WI38 (cell line): ENCODE measurements around the gene ZNF148.

Experiments
- H3K4me3 ChIP-seq: 2 replicates; pipeline ENCODE4 v1.5.1; 2011; ENCODE audit warnings: low read depth, mild to moderate bottlenecking, control low read depth, low read length
- TF ChIP-seq, protein P1 (sequence below): IDR thresholded peaks from 2 replicates; pipeline ENCODE4 v1.5.1; 2012; ENCODE audit warnings: low read depth, mild to moderate bottlenecking, control low read depth, low read length

The ZNF148 gene

DNA sequence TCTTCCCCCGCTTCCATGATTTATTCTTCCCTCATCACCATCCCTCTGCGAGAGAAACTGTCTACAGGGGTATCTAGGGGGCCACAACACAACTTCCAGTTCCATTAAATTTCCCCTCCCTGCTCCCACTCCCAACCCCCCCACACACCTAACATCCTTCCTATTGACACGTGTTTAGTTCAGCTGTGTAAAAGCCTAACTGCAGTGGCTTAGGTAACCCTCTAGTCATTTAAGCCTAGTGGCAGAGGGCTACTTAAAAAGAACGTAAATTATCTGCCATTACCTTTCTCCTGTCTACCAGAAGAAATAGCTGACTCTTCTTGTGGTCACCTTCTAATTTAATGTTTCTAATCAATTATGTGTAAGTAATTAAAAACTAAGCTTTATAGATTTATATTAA lies 56.3 kb downstream of the ZNF148 start:
- TF ChIP-seq, protein P1, sequence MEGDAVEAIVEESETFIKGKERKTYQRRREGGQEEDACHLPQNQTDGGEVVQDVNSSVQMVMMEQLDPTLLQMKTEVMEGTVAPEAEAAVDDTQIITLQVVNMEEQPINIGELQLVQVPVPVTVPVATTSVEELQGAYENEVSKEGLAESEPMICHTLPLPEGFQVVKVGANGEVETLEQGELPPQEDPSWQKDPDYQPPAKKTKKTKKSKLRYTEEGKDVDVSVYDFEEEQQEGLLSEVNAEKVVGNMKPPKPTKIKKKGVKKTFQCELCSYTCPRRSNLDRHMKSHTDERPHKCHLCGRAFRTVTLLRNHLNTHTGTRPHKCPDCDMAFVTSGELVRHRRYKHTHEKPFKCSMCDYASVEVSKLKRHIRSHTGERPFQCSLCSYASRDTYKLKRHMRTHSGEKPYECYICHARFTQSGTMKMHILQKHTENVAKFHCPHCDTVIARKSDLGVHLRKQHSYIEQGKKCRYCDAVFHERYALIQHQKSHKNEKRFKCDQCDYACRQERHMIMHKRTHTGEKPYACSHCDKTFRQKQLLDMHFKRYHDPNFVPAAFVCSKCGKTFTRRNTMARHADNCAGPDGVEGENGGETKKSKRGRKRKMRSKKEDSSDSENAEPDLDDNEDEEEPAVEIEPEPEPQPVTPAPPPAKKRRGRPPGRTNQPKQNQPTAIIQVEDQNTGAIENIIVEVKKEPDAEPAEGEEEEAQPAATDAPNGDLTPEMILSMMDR = no peak
- H3K4me3 ChIP-seq = no peak overlapping the region

- TF ChIP-seq, protein P1 = no peak
- H3K4me3 ChIP-seq = no peak overlapping the region
Measured at GRCh38 chr3:125318167-125318865, 56.8 kb downstream of the ZNF148 start.

DNA sequence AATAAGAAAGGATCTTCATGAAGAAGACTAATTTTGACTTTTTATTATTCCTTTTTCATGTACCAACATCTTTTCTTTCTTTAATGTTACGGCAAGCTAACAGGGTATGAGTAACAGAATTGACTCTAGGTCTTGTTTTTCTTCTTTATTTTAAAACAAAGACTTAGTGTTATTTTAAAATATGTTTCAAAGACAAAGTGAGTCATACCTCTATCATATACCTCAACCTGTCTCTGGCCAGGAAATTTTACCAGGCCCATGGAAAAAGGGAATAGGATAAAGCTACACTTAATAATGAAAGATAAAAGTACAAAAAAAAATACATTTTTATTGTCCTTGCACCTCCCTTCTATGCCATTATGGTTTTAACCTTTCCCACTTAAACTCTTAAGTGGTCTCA lies 57.4 kb downstream of the ZNF148 start:
- TF ChIP-seq, protein P1 = no peak
- H3K4me3 ChIP-seq = no peak overlapping the region

DNA sequence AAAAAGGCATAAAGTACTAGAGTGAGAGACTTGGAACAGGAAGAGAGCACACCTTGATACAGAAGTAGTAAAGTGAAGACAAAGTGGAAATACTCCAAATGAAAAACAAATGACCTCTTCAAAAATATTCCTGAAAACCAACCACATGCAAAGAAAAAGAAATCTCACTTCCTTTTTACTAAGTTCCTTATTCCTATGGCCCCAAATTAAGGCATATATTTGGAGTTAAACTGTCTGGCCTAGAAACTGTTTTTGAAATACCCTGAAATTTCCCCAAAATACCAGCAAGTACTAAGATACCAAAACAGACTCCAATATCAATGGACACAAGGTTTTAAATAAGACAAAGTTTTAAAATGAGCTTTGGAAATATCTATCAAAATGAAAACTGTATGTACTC lies 58.2 kb downstream of the ZNF148 start:
- TF ChIP-seq, protein P1 = no peak
- H3K4me3 ChIP-seq = no peak overlapping the region

DNA sequence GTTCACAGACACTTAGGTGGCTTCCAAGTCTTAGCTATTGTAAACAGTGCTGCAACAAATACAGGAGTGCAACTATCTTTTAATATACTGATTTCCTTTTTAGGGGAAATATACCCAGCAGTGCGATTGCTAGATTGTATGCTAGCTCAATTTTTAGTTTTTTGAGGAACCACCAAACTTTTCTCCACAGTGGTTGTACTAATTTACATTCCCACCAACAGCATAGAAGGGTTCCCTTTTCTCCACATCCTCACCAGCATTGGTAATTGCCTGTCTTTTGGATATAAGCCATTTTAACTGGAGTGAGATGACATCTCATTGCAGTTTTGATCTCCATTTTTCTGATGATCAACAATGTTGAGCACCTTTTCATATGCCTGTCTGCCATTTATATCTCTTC lies 58.9 kb downstream of the ZNF148 start:
- TF ChIP-seq, protein P1 = no peak
- H3K4me3 ChIP-seq = no peak overlapping the region

DNA sequence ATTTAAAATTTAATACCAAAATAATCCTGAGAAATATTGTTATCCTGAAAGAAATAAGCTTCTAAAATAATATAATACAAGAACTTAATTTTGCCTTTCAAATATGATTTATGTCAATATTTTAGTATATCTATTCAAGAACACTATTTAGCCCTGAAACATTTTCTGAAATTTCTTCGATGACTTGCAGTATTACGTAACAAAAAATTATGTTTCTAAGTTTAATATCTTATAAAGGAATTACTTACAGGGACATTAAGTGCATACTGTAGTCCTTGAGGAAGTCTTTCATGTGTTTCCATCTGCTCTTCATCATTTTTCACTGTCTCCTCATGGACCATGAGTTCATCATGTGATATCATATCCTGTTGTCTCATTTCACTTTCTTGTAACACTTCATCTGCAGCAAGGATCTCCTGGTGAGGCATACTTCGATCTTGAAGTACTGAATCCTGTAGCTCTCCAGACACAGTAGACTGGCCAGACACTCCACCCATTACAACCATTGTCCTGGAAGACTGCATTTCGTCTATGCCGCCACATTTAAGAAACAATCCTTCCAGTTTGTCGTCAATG lies 62.0 kb downstream of the ZNF148 start:
- TF ChIP-seq, protein P1 = no peak
- no peak overlapping the region for H3K4me3 ChIP-seq

DNA sequence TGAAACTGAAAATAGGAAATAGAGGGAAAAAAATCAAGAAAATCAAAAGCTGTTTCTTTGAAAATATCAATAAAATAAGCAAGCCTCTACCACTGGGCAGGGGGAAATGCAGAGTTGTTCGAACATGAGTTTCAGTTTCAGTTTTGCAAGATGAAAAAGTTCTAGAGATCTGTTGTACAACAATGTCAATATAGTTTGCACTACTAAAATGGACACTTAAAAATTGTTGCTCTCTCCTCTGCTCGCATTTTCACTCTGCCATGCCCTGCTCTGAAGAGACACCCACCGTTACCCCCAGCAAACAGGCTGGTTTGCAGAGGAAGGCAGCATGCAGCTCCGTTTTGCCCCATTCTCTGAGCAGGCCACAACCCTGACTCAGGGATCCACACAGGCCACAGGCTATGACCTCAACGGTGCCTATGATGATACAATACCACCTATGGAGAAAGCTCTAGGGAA lies 64.5 kb downstream of the ZNF148 start:
- TF ChIP-seq, protein P1 = no peak
- H3K4me3 ChIP-seq = no peak overlapping the region
